ENCODE measurements around the gene KRT7.

GRCh38 chr12:52221070-52221781 lies 11.8 kb upstream of the KRT7 start:
- TF ChIP-seq POLR2AphosphoS5 (IDR thresholded peaks at IDR 0.05; ENCODE audit: low read depth) (no peak), CTCF (IDR thresholded peaks at IDR 0.05; ENCODE audit: insufficient read depth, low read length) (no peak)
